ENCODE measurements around the gene CYBC1. TPM values are rescaled to one million over a fixed set of nuclear protein-coding genes. Genes with fewer than 3 reads are reported as not detected.

CYBC1 gene
- total and polyA plus RNA-seq, 9 of the 15 experiments (the other 6 are each of a cell fraction or from before 2014, with no cell fraction given), result 1.3 to 71.8 (median 49.9) TPM

GRCh38 chr17:82496529-82497434 is 46.2 kb upstream of the CYBC1 start (continued):
- peak; percentile 93; the same call in 1 of the 2 replicates for TF ChIP-seq ERF (CRISPR knock-in tag; IDR thresholded peaks at IDR 0.05)
- no peak for TF ChIP-seq ZNF354B (CRISPR knock-in tag; IDR thresholded peaks at IDR 0.05)
- peak in 1 of 2 experiments; percentile 91; a peak in 2 of 3 replicates for TF ChIP-seq CBX3 (IDR thresholded peaks at IDR 0.05; ENCODE audit: borderline replicate concordance in 1 of 2, low read length in 2 of 2)
- TF ChIP-seq, protein P1, sequence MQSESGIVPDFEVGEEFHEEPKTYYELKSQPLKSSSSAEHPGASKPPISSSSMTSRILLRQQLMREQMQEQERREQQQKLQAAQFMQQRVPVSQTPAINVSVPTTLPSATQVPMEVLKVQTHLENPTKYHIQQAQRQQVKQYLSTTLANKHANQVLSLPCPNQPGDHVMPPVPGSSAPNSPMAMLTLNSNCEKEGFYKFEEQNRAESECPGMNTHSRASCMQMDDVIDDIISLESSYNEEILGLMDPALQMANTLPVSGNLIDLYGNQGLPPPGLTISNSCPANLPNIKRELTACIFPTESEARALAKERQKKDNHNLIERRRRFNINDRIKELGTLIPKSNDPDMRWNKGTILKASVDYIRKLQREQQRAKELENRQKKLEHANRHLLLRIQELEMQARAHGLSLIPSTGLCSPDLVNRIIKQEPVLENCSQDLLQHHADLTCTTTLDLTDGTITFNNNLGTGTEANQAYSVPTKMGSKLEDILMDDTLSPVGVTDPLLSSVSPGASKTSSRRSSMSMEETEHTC (IDR thresholded peaks at IDR 0.05), result peak; percentile 86
- TF ChIP-seq ATF6 (CRISPR knock-in tag; IDR thresholded peaks at IDR 0.05), result peak; percentile 97; the same call in 1 of the 2 replicates
- TF ChIP-seq NFE2L1 (tag; IDR thresholded peaks at IDR 0.05; ENCODE audit: borderline replicate concordance, low read depth), result no peak
- TF ChIP-seq ZBTB8A (IDR thresholded peaks at IDR 0.05; ENCODE audit: partially characterized antibody), result no peak
- no peak for TF ChIP-seq KLF10 (CRISPR knock-in tag; IDR thresholded peaks at IDR 0.05)
- peak; percentile 67 for TF ChIP-seq C11orf30 (IDR thresholded peaks at IDR 0.05; ENCODE audit: low read depth)
- TF ChIP-seq ETV6 (IDR thresholded peaks at IDR 0.05; ENCODE audit: borderline replicate concordance in 1 of 2, low read depth in 2 of 2, low read length in 1 of 2), result no peak
- peak; percentile 89; the same call in 1 of the 2 replicates for TF ChIP-seq ETV6 (CRISPR knock-in tag; IDR thresholded peaks at IDR 0.05; ENCODE audit: borderline replicate concordance)
- no peak for TF ChIP-seq ZSCAN32 (CRISPR knock-in tag; IDR thresholded peaks at IDR 0.05)
- TF ChIP-seq CLOCK (CRISPR knock-in tag; IDR thresholded peaks at IDR 0.05; ENCODE audit: borderline replicate concordance), result peak; percentile 90
- TF ChIP-seq CBX1 (IDR thresholded peaks at IDR 0.05; ENCODE audit: low read depth), result peak; percentile 66; the same call in 1 of the 2 replicates
- TF ChIP-seq ZNF384 (IDR thresholded peaks at IDR 0.05; ENCODE audit: low read depth, low read length), result no peak
- TF ChIP-seq PCBP1 (IDR thresholded peaks at IDR 0.05; ENCODE audit: low read depth, low read length, poor library complexity, severe bottlenecking), result peak; percentile 2
- TF ChIP-seq, protein P2, sequence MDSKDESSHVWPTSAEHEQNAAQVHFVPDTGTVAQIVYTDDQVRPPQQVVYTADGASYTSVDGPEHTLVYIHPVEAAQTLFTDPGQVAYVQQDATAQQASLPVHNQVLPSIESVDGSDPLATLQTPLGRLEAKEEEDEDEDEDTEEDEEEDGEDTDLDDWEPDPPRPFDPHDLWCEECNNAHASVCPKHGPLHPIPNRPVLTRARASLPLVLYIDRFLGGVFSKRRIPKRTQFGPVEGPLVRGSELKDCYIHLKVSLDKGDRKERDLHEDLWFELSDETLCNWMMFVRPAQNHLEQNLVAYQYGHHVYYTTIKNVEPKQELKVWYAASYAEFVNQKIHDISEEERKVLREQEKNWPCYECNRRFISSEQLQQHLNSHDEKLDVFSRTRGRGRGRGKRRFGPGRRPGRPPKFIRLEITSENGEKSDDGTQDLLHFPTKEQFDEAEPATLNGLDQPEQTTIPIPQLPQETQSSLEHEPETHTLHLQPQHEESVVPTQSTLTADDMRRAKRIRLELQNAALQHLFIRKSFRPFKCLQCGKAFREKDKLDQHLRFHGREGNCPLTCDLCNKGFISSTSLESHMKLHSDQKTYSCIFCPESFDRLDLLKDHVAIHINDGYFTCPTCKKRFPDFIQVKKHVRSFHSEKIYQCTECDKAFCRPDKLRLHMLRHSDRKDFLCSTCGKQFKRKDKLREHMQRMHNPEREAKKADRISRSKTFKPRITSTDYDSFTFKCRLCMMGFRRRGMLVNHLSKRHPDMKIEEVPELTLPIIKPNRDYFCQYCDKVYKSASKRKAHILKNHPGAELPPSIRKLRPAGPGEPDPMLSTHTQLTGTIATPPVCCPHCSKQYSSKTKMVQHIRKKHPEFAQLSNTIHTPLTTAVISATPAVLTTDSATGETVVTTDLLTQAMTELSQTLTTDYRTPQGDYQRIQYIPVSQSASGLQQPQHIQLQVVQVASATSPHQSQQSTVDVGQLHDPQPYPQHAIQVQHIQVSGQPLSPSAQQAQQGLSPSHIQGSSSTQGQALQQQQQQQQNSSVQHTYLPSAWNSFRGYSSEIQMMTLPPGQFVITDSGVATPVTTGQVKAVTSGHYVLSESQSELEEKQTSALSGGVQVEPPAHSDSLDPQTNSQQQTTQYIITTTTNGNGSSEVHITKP (IDR thresholded peaks at IDR 0.05; ENCODE audit: partially characterized antibody), result peak; percentile 15

Measured in K562 (cell line).